Kidney (tissue), 14 donors: ENCODE measurements around the gene NID1. TPM values are rescaled to one million over a fixed set of nuclear protein-coding genes. Genes with fewer than 3 reads are reported as not detected.

ENCODE experiments used
- DNase-seq, 5 donors: peaks; one replicate each; pipeline ENCODE4 v3.0.0-alpha.2; 2013 to 2020
- FAIRE-seq: peaks from 2 replicates; lab custom pipeline; 2012; peaks lifted over from hg19 to GRCh38; lab: Jason Lieb, UNC
- H3K27ac ChIP-seq, 2 donors: one replicate each; pipeline ENCODE4 v1.7.0; 2013; ENCODE audit warnings: low read depth in 2 of 2, low read length in 2 of 2, inconsistent platforms in 1 of 2
- H3K27me3 ChIP-seq: one replicate; pipeline ENCODE4 v1.7.1; 2013; ENCODE audit warnings: low read length, inconsistent platforms; ENCODE audit not compliant: control insufficient read depth, insufficient read depth
- H3K36me3 ChIP-seq, 3 donors: one replicate each; pipeline versions ENCODE4 v1.7.0 to v1.7.1; 2013; ENCODE audit warnings: low read length in 3 of 3, control low read depth in 1 of 3, inconsistent platforms in 1 of 3; ENCODE audit not compliant: insufficient read depth in 3 of 3, control insufficient read depth in 2 of 3
- H3K4me1 ChIP-seq, 3 donors: one replicate each; pipeline versions ENCODE4 v1.7.0 to v1.7.1; 2013; ENCODE audit warnings: low read length in 3 of 3, inconsistent platforms in 1 of 3, low read depth in 1 of 3; ENCODE audit not compliant: control insufficient read depth in 2 of 3, insufficient read depth in 2 of 3
- H3K4me3 ChIP-seq, 3 donors: one replicate each; pipeline versions ENCODE4 v1.7.0 to v1.8.1; 2013; ENCODE audit warnings: low read length in 3 of 3, control low read depth in 1 of 3, inconsistent platforms in 1 of 3
- H3K9ac ChIP-seq, 3 donors: one replicate each; pipeline versions ENCODE4 v1.7.0 to v1.7.1; 2013; ENCODE audit warnings: low read length in 3 of 3, control low read depth in 1 of 3, inconsistent platforms in 1 of 3
- H3K9me3 ChIP-seq, 3 donors: one replicate each; pipeline versions ENCODE4 v1.7.0 to v1.7.1; 2013; ENCODE audit warnings: low read length in 3 of 3, control low read depth in 1 of 3, inconsistent platforms in 1 of 3; ENCODE audit not compliant: control insufficient read depth in 2 of 3, insufficient read depth in 1 of 3
- intact Hi-C: fragments of 100-400 bp; cut with DNase I; formaldehyde crosslinking; loops from one replicate; pipeline ENCODE4 v1.11.1; 2022
- polyA plus RNA-seq: library from polyadenylated mRNA; stranded (reverse); fragments of 350-450 nt; fragmentation: Illumina TruSeq; extraction: RNeasy Lipid Tissue Mini Kit (QIAGEN cat#74804); gene quantifications from one replicate; pipeline ENCODE4 v1.2.3, GENCODE V29; 2014; ENCODE audit warnings: low read depth, low replicate concordance; ENCODE audit not compliant: insufficient read depth
- total RNA-seq: library from RNA; stranded (reverse); fragmentation: NEBNext Ultra II Directional; extraction: Animal tissue kit (Norgen Biotek cat#: 25700); gene quantifications from one replicate; pipeline ENCODE4 v1.2.1, GENCODE V29; 2021
- TF ChIP-seq, protein P1 (sequence below): IDR thresholded peaks from 3 replicates; pipeline ENCODE4 v1.5.1; 2012; ENCODE audit warnings: mild to moderate bottlenecking, moderate library complexity, borderline replicate concordance; ENCODE audit not compliant: insufficient read depth; ENCODE audit errors: extremely low read depth
- donor health status: control.
- donor health status: control.
- donor health status: control.
- donor health status: control.
- donor health status: control.
- donor health status: DM: yes; HTN: yes; CAD: no.
- donor health status: Normal renal cell carcinoma (clear cell type).

The NID1 gene
- total and polyA plus RNA-seq, 2 donors from 2014 or later: 7.4 to 70.1 TPM

DNA sequence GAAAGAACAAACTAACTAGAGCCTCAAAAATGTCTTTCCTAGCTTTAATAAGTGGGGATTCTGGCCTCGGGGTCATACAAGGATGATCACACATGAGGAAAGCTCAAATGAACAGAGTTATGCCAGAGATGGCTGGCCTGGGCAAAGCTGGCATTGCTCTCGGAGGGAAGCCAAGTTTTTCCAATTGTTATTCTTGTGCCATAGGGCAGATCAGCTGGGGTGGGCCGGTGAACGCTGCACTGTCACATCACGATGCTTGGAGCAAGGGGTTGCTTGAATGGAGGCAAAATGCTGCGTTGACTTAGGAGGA lies 122.3 kb downstream of the NID1 start:
- Histone ChIP-seq H3K36me3 (no peaks in the 10 kb centered on the region), H3K4me3 (no peak overlapping the region), H3K9me3 (no peaks in the 10 kb centered on the region), H3K9ac (no peak overlapping the region), H3K4me1 (peaks cover 0 to 2% (median 0%) of the 10 kb centered on the region in 3 donors), H3K27me3 (no peaks in the 10 kb centered on the region), H3K27ac (no peak overlapping the region)
- intact Hi-C loops: no loop called here
- FAIRE-seq: no peak
- no peak for DNase-seq
- TF ChIP-seq, protein P1, sequence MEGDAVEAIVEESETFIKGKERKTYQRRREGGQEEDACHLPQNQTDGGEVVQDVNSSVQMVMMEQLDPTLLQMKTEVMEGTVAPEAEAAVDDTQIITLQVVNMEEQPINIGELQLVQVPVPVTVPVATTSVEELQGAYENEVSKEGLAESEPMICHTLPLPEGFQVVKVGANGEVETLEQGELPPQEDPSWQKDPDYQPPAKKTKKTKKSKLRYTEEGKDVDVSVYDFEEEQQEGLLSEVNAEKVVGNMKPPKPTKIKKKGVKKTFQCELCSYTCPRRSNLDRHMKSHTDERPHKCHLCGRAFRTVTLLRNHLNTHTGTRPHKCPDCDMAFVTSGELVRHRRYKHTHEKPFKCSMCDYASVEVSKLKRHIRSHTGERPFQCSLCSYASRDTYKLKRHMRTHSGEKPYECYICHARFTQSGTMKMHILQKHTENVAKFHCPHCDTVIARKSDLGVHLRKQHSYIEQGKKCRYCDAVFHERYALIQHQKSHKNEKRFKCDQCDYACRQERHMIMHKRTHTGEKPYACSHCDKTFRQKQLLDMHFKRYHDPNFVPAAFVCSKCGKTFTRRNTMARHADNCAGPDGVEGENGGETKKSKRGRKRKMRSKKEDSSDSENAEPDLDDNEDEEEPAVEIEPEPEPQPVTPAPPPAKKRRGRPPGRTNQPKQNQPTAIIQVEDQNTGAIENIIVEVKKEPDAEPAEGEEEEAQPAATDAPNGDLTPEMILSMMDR: no peak

DNA sequence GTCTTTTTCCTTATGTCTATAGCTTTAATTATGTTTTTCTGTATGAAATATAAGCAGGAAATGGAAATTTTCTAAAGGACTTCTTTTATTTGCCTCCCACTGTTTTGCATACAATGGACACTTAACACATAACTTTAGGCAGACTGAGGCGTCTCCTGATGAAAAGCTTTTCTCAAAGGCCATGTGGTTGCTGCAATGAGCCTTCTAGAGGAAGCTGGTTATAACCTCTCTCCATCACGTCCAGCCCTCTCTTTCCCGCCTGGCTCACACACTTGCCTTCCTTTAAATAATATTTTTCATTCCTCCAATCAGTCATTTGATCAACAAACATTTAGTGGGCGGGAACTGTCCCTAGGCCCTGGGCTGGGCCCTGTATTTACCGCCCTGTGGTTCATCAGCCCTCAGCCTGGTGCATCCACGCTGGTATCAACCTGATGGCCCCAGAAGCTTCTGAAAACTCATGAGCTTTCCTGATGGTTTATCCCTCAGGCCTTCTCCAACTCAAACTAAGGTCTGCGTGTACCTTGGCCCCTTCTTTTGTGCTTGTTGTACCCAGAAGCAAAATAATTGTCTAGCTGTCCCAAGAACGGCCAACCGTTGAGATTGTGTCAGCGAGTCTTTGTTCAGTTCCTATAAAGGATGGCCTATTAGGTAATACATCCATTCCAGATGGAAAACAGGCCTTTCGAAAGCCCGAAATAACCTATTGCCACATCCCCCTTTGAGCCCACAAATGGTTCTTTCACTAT lies 122.8 kb downstream of the NID1 start:
- no peak overlapping the region for H3K27ac ChIP-seq
- no peaks in the 10 kb centered on the region for H3K36me3 ChIP-seq
- TF ChIP-seq, protein P1: no peak
- H3K4me3 ChIP-seq: no peak overlapping the region
- peaks cover 0 to 2% (median 0%) of the 10 kb centered on the region in 3 donors for H3K4me1 ChIP-seq
- no peak overlapping the region for H3K9ac ChIP-seq
- H3K9me3 ChIP-seq: no peaks in the 10 kb centered on the region
- no peak for FAIRE-seq
- no peak for DNase-seq
- H3K27me3 ChIP-seq: no peaks in the 10 kb centered on the region
- intact Hi-C loops: no loop called here

DNA sequence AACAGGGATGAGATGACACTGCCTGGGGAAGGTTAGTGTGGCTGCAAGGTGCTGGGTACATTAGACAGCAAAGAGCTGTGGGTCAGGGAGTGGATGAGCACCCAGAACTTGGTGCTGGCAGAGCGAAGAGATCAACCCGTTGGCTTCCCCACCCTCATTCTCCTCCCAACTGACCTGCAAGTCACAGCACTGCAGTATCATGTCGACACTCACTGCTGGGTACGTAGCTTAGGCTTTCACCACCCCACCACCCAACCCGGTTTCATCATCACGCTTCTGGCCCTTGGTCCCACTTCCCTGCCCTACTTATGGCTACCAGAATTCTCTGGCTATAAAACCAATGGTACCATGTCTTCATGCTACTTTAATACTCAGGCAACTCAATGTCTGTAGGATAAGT lies 124.6 kb downstream of the NID1 start:
- FAIRE-seq: no peak
- intact Hi-C loops: no loop called here
- DNase-seq: no peak
- TF ChIP-seq, protein P1: no peak
- no peaks in the 10 kb centered on the region for H3K36me3 ChIP-seq
- no peak overlapping the region for H3K27ac ChIP-seq
- no peaks in the 10 kb centered on the region for H3K9me3 ChIP-seq
- H3K9ac ChIP-seq: no peak overlapping the region
- no peak overlapping the region for H3K4me3 ChIP-seq
- H3K27me3 ChIP-seq: no peaks in the 10 kb centered on the region
- peaks cover 0 to 2% (median 0%) of the 10 kb centered on the region in 3 donors for H3K4me1 ChIP-seq

DNA sequence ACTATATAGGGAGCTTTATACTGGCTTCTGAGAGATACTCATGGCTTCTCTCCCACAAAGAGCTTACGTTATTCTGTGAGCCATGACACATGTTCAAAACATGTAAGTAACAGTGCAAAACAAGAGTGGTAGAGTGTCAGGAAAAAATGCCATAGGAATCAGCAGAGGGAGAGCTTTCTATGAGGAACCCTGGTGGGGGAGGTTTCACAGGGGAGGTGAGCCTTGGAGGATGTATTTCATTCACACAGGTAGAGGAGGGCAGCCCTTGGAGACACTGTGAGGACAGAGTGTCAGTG lies 125.5 kb downstream of the NID1 start:
- intact Hi-C loops: no loop called here
- Histone ChIP-seq H3K4me3 (no peak overlapping the region), H3K27me3 (no peaks in the 10 kb centered on the region), H3K9ac (no peak overlapping the region), H3K4me1 (peaks cover 0 to 2% (median 0%) of the 10 kb centered on the region in 3 donors), H3K9me3 (no peaks in the 10 kb centered on the region), H3K27ac (no peak overlapping the region), H3K36me3 (no peaks in the 10 kb centered on the region)
- TF ChIP-seq, protein P1: no peak
- FAIRE-seq (no peak), DNase-seq (no peak)
